CD4-positive, alpha-beta T cell treated with Interleukin-1 beta for 1 hour (primary cell): ENCODE measurements around the gene LRRC9.
"Not testable (repeated sequence)": the region's sequence is repeated elsewhere in the genome, so short reads cannot be mapped to it uniquely, and the experiment has no call there.

Source experiments
- DNase-seq, 2 donors: peaks; one replicate each; pipeline ENCODE4 v3.0.0-alpha.2; 2020 to 2022

The LRRC9 gene

DNA sequence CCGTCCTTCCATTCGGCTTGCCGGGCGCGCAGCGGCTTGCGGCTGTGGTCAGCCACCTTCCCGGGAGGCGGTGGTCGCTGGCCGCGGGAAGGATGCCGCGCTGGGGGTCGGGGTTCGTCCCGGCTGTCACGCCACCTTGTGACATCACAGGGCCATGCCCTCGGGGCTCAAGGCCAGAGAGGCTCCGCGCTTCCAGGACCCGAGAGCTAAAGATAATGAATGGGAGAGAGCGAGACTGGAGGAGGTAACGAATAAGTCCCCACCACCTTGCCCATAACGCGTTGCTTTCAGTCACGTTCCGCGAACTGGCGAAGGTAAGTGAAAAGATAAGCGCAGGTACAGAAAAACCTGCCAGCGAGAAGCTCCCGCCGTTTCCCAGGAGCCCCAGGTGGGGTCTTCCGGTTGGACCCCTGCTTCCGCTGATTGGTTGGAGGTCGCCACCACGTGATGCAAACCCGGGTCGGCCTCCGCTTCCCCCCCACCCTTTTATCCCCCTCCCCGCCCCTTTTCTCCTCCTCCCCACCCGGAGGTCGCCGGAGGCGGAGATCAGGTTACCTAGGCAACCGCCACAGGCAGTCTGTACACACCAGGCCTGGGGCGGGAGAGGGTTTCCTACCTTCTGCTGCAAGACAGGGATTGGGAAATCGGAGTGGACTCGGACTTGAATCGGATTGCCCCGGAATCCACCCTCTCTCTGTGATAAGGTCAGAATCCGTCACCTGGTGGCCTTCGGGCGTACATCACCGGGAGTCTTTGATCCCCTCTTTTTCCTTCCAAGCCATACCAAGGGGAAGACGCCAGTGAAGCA is at the start of gene LRRC9:
LRRC9 (plus strand) TSS at position 575 of the 808 bp plus-strand sequence.
- DNase-seq: peak; percentile 47 to 66

GRCh38 chr14:59870277-59871165 is 49.4 kb upstream of the LRRC9 start, which contains the start of gene RTN1:
Gene RTN1, minus strand, starts transcription at chr14:59870776. Its CDS starts 146 bp downstream, at chr14:59870630.
- DNase-seq: peak; percentile 0 to 31

GRCh38 chr14:59871166-59871495 is 48.8 kb upstream of the LRRC9 start:
- no peak for DNase-seq

GRCh38 chr14:59882957-59883356 is 37.0 kb upstream of the LRRC9 start:
- no peak for DNase-seq

- no peak for DNase-seq
These were observed 29.3 kb upstream of the LRRC9 start for GRCh38 chr14:59890676-59891075.

GRCh38 chr14:59895721-59896120 is 24.2 kb upstream of the LRRC9 start:
- DNase-seq: no peak

- peak in 1 of 2 donors; percentile 1 for DNase-seq
These were observed 22.1 kb upstream of the LRRC9 start for GRCh38 chr14:59897757-59898383.

DNA sequence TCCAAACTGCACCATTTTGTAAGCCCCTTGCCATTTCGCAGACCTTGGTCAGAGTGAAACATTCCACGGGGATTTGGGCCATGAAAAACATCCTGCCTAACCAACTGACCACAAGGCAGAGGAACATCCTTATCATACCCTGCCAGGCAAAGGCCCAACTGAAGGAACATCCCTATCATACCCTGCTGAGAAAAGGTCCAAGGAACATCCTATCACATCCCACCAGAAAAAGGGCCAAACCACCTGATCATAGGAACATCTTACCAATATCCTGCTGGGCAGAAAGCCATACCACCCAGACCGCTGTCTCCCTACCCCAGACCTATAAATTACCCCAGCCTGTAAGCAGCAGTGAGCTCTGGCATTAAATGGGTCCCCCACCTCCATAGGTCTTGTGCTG is 19.4 kb upstream of the LRRC9 start:
- no peak for DNase-seq

GRCh38 chr14:59904184-59904583 is 15.8 kb upstream of the LRRC9 start:
- DNase-seq: no peak

DNA sequence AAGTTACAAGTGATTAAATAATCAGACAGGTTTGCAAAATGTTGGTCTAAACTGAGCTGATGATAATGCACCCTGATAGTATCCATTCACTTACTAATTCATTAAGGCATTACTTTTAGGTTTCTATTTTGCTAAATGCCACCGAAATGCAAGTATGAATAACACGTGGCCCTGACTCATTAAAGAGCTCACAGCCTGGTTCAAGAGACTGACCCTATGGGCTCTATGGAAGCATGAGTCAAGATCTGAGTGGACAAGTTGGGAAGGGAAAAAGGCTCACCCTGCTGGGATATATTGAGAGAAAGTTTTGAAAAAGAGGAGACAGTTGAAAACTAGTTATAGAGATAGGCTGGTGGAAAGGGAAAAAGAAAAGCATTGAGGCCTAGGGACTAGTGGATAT is 14.8 kb upstream of the LRRC9 start:
- DNase-seq: no peak

GRCh38 chr14:59912443-59912842 is 7.5 kb upstream of the LRRC9 start:
- DNase-seq: no peak

- DNase-seq: no peak
These were observed 6.8 kb upstream of the LRRC9 start for GRCh38 chr14:59913187-59913586.

DNA sequence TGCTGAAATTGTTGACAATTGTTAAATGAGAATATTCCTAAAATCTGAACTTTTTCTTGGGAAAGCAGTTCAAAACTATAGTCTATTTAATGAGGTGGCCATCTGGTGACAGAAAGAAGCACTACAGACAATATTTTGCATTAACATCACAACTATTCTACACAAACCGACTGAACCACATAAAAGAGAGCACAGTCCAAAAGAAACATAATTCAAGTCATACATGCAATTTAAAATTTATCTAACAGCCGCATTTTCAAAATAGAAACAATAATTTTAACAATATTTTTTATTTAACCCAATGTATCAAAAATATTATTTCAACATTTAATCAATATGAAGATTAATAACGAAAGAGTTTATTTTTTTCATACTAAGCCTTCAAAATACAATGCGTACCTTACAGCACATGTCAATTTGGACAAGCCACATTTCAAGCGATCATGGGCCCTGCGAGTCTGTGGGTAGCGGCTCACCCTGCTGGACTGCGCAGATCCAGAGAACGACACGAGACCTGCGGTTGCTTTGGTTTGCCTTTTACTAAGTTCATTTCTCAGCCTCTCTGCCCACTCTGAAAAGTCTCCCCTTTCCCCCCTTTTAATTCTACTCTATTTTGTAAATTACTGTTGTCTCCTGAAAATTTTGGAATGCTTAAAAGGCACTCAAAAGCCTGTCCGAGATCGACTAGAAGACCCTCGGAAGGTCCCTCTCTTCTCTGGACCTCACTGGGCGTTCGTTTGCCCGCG is 947 bp upstream of the LRRC9 start:
- peak; percentile 5 to 6 for DNase-seq

GRCh38 chr14:59920378-59920683 is 387 bp downstream of the LRRC9 start:
- no peak for DNase-seq

- DNase-seq: no peak
These were observed 5.9 kb downstream of the LRRC9 start for GRCh38 chr14:59925797-59926196.

DNA sequence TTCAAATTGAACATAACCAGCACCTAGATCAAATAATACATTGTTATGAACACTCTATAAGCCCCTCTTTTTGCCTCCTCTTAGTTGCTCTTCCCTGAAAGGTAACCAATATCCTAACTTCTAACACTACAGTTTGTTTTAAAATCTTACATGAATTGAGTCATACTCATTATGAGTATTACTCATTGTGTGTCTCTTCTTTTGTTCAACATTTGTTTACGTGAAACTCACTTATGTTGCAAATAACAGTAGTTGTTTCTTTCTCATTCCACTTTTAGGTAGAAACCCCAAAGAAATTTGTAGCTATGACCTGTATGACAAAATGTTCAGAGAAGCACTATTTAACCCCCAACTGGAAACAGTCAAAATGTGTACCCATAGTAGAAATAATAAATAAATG is 6.6 kb downstream of the LRRC9 start:
- DNase-seq: no peak

DNA sequence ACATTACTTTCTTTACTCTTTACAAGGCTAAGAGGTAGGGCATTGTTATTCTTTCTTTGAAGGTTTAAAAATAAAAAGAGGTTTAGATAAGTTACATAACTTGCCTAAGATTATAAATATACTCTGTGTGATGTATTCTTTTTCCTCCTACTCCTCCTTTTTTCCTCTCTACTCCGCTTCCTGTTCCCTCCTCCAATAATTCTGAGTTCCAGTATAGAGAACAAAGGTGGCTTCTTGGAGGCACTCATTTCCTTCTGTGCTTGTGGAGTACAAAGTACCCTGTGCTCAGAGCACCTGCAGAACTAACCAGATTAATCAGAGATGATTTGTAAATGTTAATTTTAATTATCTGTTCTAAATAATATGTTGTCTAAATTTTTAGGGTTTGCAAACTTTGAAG is 11.3 kb downstream of the LRRC9 start:
- no peak for DNase-seq

DNA sequence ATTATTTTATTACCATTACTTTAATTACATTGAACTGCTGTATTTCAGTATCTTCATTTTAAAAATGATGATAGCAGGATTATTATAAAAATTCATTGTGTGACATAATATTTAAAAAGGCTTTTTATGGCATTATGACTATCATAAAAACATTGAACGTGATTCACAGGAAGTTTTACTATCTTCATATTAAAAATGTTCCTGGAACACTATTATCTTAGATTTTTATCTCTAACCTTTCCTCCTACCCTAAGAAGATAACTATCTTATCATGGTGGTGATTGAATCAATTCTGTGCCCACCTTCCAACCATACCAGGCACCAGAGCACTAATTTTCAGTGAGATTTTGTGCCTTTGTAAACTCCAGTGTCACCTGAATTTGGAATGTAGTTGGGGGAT is 16.2 kb downstream of the LRRC9 start:
- no peak for DNase-seq

DNA sequence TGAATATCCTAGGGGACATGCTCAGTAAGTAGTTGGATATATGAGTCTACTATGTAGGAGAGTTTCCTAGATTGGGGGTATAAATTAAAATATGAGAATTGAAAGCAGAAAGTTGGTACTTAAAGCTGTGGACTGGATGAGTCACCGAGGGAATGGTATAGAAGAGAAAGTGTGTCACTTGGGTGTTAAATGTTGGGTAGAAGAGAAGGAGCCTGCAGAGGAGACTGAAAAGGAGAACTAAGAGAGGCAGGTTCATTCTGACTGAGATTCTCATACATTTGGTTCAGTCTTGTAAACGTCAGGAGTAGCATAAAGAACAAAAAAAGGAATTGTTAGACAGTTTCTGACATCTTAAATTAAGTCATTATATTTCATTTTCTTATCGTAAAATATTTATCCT is 19.9 kb downstream of the LRRC9 start:
- DNase-seq: no peak

DNA sequence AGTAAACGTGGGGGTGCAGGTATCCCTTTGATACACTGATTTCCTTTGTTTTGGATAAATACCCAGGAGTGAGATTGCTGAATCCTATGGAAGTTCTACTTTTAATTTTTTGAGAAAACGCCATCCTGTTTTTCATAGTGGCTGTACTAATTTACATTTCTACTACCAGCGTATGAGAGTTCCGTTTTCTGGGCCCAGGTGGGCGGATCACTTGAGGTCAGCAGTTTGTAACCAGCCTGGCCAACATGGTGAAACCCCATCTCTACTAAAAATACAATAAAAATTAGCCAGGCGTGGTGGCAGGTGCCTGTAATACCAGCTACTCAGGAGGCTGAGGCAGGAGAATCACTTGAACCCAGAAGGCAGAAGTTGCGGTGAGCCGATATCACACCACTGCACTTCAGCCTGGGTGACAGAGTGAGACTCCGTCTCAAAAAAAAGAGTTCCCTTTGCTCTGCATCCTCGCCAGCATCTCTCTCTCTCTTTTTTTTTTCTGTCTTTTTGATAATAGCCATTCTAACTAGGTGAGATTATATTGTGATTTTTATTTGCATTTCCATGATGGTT is 22.4 kb downstream of the LRRC9 start:
- not testable (repeated sequence) for DNase-seq

DNA sequence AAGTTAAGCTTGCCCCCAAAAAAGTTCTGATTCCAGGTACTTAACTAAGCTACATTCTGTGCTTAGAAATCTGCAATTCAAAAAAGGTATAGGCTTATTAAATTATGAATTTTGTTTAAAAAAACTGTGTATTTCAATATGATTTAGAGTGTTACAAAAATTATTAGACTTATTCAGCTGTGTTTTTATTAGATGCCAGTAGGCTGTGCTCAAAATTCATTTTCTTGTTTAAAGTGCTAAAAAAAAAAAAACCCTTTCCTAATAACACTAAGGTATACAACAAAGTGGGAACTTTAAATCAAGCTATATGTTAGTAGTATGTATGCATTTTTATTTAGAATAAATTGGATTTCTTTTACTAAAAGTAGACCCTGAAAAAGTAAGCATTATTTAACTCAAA is 25.0 kb downstream of the LRRC9 start:
- no peak for DNase-seq

DNA sequence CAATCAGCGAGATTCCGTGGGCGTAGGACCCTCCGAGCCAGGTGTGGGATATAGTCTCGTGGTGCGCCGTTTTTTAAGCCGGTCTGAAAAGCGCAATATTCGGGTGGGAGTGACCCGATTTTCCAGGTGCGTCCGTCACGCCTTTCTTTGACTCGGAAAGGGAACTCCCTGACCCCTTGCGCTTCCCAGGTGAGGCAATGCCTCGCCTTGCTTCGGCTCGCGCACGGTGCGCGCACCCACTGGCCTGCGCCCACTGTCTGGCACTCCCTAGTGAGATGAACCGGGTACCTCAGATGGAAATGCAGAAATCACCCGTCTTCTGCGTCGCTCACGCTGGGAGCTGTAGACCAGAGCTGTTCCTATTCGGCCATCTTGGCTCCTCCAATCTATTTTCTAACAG is 32.2 kb downstream of the LRRC9 start:
- not testable (repeated sequence) for DNase-seq

DNA sequence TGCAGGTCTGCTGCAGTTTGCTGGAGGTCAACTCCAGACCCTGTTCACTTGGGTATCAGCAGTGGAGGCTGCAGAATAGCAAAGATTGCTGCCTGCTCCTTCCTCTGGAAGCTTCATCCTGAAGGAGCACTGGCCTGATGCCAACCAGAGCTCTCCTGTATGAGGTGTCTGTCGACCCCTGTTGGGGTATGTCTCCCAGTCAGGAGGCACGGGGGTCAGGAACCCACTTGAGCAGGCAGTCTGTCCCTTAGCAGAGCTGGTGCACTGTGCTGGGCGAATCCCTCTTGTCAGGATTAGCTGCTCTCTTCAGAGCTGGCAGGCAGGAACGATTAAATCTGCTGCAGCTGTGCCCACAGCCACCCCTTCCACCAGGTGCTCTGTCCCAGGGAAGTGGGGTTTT is 37.9 kb downstream of the LRRC9 start:
- DNase-seq: not testable (repeated sequence)
